GM18858 (cell line): ENCODE measurements around the gene L3MBTL2.
"Not testable (repeated sequence)": the region's sequence is repeated elsewhere in the genome, so short reads cannot be mapped to it uniquely, and the experiment has no call there.

Experiments
- ATAC-seq: cut with Tn5 transposase; IDR thresholded peaks from one replicate; pipeline ENCODE4 v1.9.1; 2021; ENCODE audit not compliant: unreplicated experiment

The L3MBTL2 gene

GRCh38 chr22:41240377-41241132, 35.4 kb downstream of the L3MBTL2 start, which contains the start of gene CHADL:
TSS of gene CHADL (minus strand) at chr22:41240931. CDS start at chr22:41240881, 50 bp downstream.
- ATAC-seq, result no peak

GRCh38 chr22:41241133-41241676, 36.1 kb downstream of the L3MBTL2 start:
- ATAC-seq, result no peak

GRCh38 chr22:41242396-41243117, 37.4 kb downstream of the L3MBTL2 start:
- ATAC-seq, result no peak

- no peak for ATAC-seq
Measured at GRCh38 chr22:41243361-41243760, 38.2 kb downstream of the L3MBTL2 start.

GRCh38 chr22:41245917-41246499, 40.9 kb downstream of the L3MBTL2 start:
- no peak for ATAC-seq

- no peak for ATAC-seq
Measured at GRCh38 chr22:41247703-41248102, 42.6 kb downstream of the L3MBTL2 start.

GRCh38 chr22:41248314-41248713, 43.2 kb downstream of the L3MBTL2 start:
- no peak for ATAC-seq

GRCh38 chr22:41248758-41249157, 43.6 kb downstream of the L3MBTL2 start:
- ATAC-seq, result no peak

- ATAC-seq, result no peak
Measured at GRCh38 chr22:41249442-41249841, 44.3 kb downstream of the L3MBTL2 start.

GRCh38 chr22:41250127-41250526, 45.0 kb downstream of the L3MBTL2 start:
- ATAC-seq, result no peak

GRCh38 chr22:41252365-41252764, 47.3 kb downstream of the L3MBTL2 start:
- no peak for ATAC-seq

- ATAC-seq, result no peak
Measured at GRCh38 chr22:41254230-41254629, 49.1 kb downstream of the L3MBTL2 start.

GRCh38 chr22:41256254-41257253, 51.4 kb downstream of the L3MBTL2 start:
- no peak for ATAC-seq

GRCh38 chr22:41257696-41258095, 52.6 kb downstream of the L3MBTL2 start:
- ATAC-seq, result no peak

GRCh38 chr22:41259756-41260155, 54.6 kb downstream of the L3MBTL2 start:
- not testable (repeated sequence) for ATAC-seq

- ATAC-seq, result no peak
Measured at GRCh38 chr22:41260871-41261270, 55.8 kb downstream of the L3MBTL2 start.

- ATAC-seq, result no peak
Measured at GRCh38 chr22:41261541-41262249, 56.6 kb downstream of the L3MBTL2 start.

- ATAC-seq, result no peak
Measured at GRCh38 chr22:41262250-41262765, 57.2 kb downstream of the L3MBTL2 start.

- ATAC-seq, result no peak
Measured at GRCh38 chr22:41263704-41264103, 58.6 kb downstream of the L3MBTL2 start.
